Tibial nerve (tissue), 3 donors: Measurements from ENCODE around the gene LRRC49.

Source experiments
- POLR2A ChIP-seq, 2 donors: fragments of 450-650 bp; IDR thresholded peaks; one replicate each; pipeline ENCODE4 v1.6.1; 2017; ENCODE audit warnings: antibody characterized with exemption in 2 of 2, mild to moderate bottlenecking in 2 of 2, moderate library complexity in 2 of 2
- TF ChIP-seq, protein P1 (sequence below), 5 experiments: fragments of 200-600 bp in 3 of 5; fragments of 450-650 bp in 2 of 5; sonication (generic) in 3 of 5; IDR thresholded peaks; one replicate each; pipeline ENCODE4 v1.5.1; 2016 to 2019; ENCODE audit warnings: antibody characterized with exemption in 5 of 5, mild to moderate bottlenecking in 3 of 5, moderate library complexity in 2 of 5

DNA sequence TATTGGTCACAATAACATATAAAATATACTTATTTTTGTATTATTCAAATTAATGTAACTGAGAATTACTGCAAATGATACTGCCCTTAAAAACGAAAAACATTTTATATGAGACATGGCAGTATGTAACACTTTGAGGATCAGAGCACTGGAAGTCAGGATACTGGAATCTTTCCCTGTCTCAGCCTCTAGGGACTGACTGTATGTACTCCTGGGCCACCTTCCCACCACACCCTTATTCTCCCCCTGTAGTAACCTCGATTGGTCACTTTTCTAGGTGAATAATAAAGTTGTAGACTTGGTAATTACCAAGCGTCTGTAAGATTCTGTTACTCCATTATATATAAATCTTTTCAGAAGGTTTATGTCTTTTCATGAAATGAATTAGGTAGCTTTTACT is 43.0 kb downstream of the LRRC49 start:
- TF ChIP-seq POLR2A (IDR thresholded peaks at IDR 0.05), result no peak
- TF ChIP-seq, protein P1, sequence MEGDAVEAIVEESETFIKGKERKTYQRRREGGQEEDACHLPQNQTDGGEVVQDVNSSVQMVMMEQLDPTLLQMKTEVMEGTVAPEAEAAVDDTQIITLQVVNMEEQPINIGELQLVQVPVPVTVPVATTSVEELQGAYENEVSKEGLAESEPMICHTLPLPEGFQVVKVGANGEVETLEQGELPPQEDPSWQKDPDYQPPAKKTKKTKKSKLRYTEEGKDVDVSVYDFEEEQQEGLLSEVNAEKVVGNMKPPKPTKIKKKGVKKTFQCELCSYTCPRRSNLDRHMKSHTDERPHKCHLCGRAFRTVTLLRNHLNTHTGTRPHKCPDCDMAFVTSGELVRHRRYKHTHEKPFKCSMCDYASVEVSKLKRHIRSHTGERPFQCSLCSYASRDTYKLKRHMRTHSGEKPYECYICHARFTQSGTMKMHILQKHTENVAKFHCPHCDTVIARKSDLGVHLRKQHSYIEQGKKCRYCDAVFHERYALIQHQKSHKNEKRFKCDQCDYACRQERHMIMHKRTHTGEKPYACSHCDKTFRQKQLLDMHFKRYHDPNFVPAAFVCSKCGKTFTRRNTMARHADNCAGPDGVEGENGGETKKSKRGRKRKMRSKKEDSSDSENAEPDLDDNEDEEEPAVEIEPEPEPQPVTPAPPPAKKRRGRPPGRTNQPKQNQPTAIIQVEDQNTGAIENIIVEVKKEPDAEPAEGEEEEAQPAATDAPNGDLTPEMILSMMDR (IDR thresholded peaks at IDR 0.05), result no peak
